ENCODE results near the gene PTPRJ. TPM values are rescaled to one million over a fixed set of nuclear protein-coding genes. Genes with fewer than 3 reads are reported as not detected.

The PTPRJ gene
- total RNA-seq, 1 experiment from 2014 or later, result 39.4 TPM

GRCh38 chr11:47987781-47988180 is 7.4 kb downstream of the PTPRJ start:
- DNase-seq (ENCODE audit: low read depth, low spot score), result peak; percentile 82
- in situ Hi-C loops (cut with HindIII; ENCODE audit: low pct_unique_long_range_greater_than_20kb, low sequenced_read_pairs), result loop anchor here (25.0 kb wide), 1 partner anchor 125 kb away; no protein-coding TSS in a partner anchor

DNA sequence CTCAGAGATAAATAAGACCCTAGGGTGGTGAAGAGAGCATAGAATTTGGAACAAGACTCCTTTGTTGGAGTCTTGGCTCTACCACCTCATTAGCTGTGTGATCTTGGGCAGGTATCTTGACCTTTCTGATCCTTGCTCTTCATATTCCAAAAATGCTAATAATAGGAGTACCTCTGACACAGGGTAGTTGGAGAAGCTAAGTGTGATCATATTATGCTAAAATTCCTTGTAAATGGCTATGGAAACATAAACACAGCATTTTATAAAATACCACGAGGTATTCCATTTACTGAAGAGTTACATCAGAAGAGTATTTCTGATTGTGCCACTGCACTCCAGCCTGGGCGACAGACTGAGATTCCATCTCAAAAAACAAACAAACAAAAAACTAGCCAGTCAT is 9.4 kb downstream of the PTPRJ start:
- DNase-seq (ENCODE audit: low read depth, low spot score), result no peak
- in situ Hi-C loops (cut with HindIII; ENCODE audit: low pct_unique_long_range_greater_than_20kb, low sequenced_read_pairs), result loop anchor here (25.0 kb wide), 1 partner anchor 123 kb away; no protein-coding TSS in a partner anchor

GRCh38 chr11:47991266-47991830 is 11.0 kb downstream of the PTPRJ start:
- in situ Hi-C loops (cut with HindIII; ENCODE audit: low pct_unique_long_range_greater_than_20kb, low sequenced_read_pairs), result loop anchor here (25.0 kb wide), 1 partner anchor 121 kb away; no protein-coding TSS in a partner anchor
- peak; percentile 55 for DNase-seq (ENCODE audit: low read depth, low spot score)

DNA sequence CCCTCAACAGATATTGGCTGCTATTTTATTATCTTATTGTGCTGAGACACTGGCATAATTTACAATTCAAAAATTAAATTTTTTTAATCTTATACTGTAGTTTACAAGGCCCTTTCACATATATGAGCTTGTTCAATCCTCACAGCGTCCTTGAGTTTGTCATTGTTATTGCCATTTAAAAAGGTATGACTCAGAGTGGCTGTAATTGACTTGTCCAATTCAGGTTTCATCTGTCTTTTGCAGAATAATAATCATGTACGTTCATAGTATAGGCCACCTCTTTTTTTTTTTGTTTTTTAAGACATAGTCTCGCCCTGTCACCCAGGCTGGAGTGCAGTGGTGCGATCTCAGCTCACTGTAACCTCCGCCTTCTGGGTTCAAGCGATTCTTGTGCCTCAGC is 11.5 kb downstream of the PTPRJ start:
- no peak for DNase-seq (ENCODE audit: low read depth, low spot score)
- in situ Hi-C loops (cut with HindIII; ENCODE audit: low pct_unique_long_range_greater_than_20kb, low sequenced_read_pairs), result loop anchor here (25.0 kb wide), 1 partner anchor 120 kb away; no protein-coding TSS in a partner anchor

DNA sequence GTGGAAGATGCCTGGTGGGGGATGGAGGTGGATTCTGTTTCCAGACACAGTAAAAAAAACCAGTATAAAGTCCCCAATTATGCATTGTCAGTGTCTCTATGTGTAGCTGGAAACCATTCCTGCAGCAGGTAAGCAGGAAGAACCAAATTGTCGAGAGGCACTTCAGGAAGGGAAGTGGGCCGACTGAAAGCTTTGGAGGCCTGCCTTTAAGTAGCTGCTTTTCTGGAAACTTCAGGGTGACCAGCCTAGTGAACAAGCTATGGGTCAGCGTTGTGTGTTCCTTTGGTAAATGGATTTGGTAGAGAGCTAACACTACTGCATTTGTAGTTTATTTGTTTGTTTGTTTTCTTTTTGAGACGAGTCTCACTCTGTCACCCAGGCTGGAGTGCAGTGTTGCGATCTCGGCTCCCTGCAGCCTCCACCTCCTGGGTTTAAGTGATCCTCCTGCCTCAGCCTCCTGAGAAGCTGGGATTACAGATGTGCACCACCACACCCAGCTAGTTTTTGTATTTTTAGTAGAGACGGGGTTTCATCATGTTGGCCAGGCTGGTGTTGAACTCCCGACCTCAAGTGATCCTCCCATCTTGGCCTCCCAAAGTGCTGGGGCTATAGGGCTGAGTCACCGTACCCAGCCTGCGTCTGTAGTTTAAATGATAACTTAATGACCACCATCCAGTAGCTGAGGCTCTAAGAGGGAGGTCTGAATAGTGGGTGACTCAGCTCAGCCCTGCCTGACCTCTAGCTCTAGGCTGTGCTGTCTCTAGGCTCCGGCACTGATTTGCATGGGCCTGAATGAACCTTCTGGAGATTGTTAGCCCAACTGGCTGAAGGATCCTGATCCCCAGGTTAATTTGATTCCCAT is 12.8 kb downstream of the PTPRJ start:
- in situ Hi-C loops (cut with HindIII; ENCODE audit: low pct_unique_long_range_greater_than_20kb, low sequenced_read_pairs), result loop anchor here (25.0 kb wide), 1 partner anchor 119 kb away; no protein-coding TSS in a partner anchor
- no peak for DNase-seq (ENCODE audit: low read depth, low spot score)

- in situ Hi-C loops (cut with HindIII; ENCODE audit: low pct_unique_long_range_greater_than_20kb, low sequenced_read_pairs), result loop anchor here (25.0 kb wide), 1 partner anchor 118 kb away; no protein-coding TSS in a partner anchor
- DNase-seq (ENCODE audit: low read depth, low spot score), result no peak
Observed at GRCh38 chr11:47994417-47994816, 14.1 kb downstream of the PTPRJ start.

DNA sequence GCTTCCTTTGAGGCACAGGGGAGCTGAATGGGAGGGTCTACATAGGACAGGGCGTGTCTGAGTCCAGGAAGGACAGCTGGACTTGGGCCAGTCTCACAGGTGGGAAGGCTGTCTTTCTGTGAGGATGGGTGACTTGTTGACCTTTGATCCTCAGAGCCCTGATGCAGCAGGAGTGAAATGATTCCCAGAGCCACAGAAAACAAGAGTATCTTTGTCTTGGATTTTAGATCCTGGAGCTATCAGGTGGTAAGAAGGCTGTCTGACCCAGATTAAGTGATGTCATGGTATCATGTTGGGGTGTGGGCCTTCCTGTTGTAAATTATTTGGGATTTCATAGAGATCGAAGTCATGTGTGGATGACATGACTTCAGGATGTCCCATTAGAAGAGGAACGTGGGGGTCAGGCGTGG is 15.0 kb downstream of the PTPRJ start:
- in situ Hi-C loops (cut with HindIII; ENCODE audit: low pct_unique_long_range_greater_than_20kb, low sequenced_read_pairs), result loop anchor here (25.0 kb wide), 1 partner anchor 117 kb away; no protein-coding TSS in a partner anchor
- peak; percentile 53 for DNase-seq (ENCODE audit: low read depth, low spot score)

- no peak for DNase-seq (ENCODE audit: low read depth, low spot score)
- in situ Hi-C loops (cut with HindIII; ENCODE audit: low pct_unique_long_range_greater_than_20kb, low sequenced_read_pairs), result loop anchor here (25.0 kb wide), 1 partner anchor 115 kb away; no protein-coding TSS in a partner anchor
Observed at GRCh38 chr11:47997063-47998053, 17.0 kb downstream of the PTPRJ start.

DNA sequence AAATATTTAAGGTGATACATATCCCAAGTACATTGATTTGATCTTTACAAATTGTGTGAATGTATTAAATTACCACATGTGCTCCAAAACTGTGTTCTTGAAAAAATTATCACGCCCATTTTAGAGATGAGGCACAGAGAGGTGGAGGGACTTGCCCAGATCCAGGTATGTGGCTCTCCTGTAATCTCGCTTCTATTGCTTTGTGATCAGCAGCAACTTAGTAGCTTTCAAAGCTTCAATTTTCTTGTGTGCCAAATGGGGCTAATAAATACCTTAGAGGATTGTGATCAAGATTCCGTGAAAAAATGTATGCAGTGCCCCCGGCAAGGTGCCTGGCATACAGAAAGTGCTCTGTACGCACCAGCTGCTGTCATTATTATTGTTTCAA is 18.0 kb downstream of the PTPRJ start:
- no peak for DNase-seq (ENCODE audit: low read depth, low spot score)
- in situ Hi-C loops (cut with HindIII; ENCODE audit: low pct_unique_long_range_greater_than_20kb, low sequenced_read_pairs), result loop anchor here (25.0 kb wide), 1 partner anchor 114 kb away; no protein-coding TSS in a partner anchor

GRCh38 chr11:47998733-47999359 is 18.5 kb downstream of the PTPRJ start:
- no peak for DNase-seq (ENCODE audit: low read depth, low spot score)
- in situ Hi-C loops (cut with HindIII; ENCODE audit: low pct_unique_long_range_greater_than_20kb, low sequenced_read_pairs), result loop anchor here (25.0 kb wide), 1 partner anchor 113 kb away; no protein-coding TSS in a partner anchor

GRCh38 chr11:48000432-48000831 is 20.1 kb downstream of the PTPRJ start:
- in situ Hi-C loops (cut with HindIII; ENCODE audit: low pct_unique_long_range_greater_than_20kb, low sequenced_read_pairs), result no loop called here
- DNase-seq (ENCODE audit: low read depth, low spot score), result no peak

GRCh38 chr11:48001438-48002021 is 21.2 kb downstream of the PTPRJ start:
- in situ Hi-C loops (cut with HindIII; ENCODE audit: low pct_unique_long_range_greater_than_20kb, low sequenced_read_pairs), result no loop called here
- no peak for DNase-seq (ENCODE audit: low read depth, low spot score)

GRCh38 chr11:48002561-48002960 is 22.2 kb downstream of the PTPRJ start:
- DNase-seq (ENCODE audit: low read depth, low spot score), result no peak
- in situ Hi-C loops (cut with HindIII; ENCODE audit: low pct_unique_long_range_greater_than_20kb, low sequenced_read_pairs), result no loop called here

GRCh38 chr11:48003926-48004325 is 23.6 kb downstream of the PTPRJ start:
- in situ Hi-C loops (cut with HindIII; ENCODE audit: low pct_unique_long_range_greater_than_20kb, low sequenced_read_pairs), result no loop called here

DNA sequence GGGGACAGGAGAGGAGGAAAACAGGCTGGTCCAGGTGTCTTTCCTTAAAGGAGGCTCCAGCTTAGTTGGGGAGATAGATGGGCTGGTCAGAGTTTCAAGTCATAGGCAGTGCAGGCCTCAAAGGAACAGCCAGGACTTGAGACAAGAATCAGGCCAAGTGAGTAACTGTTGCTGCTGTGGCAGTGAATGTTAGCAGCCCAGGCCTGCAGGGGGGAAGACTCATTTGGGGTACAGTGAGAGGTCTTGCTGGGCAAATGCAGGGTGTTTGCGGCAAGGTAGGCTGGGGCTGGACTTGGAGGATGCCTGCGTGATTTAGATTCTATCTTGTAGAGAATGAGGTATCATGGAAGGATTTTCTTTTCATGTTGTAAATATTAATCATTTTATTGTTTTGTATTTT is 24.1 kb downstream of the PTPRJ start:
- in situ Hi-C loops (cut with HindIII; ENCODE audit: low pct_unique_long_range_greater_than_20kb, low sequenced_read_pairs), result no loop called here
- DNase-seq (ENCODE audit: low read depth, low spot score), result no peak

More at GRCh38 chr11:48003926-48004325, 23.6 kb downstream of the PTPRJ start:
- DNase-seq (ENCODE audit: low read depth, low spot score), result no peak

DNA sequence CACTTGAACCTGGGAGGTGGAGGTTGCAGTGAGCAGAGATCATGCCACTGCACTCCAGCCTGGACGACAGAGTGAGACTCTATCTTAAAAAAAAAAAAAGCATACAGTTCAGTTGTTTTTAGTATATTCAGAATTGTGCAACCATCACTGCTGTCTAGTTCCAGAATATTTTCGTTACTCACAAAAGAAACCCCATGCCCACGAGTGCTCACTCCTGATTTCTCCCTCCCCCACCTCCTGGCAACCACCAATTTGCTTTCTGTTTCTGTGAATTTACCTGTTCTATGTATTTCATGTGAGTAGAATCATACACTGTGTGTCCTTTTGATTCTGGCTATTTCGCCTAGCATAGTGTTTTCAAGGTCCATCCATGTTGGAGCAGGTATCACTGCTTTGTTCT is 24.8 kb downstream of the PTPRJ start:
- in situ Hi-C loops (cut with HindIII; ENCODE audit: low pct_unique_long_range_greater_than_20kb, low sequenced_read_pairs), result no loop called here

More for the DNA sequence above, 24.8 kb downstream of the PTPRJ start:
- DNase-seq (ENCODE audit: low read depth, low spot score), result no peak

Measured in SK-MEL-5 (cell line).